ENCODE data around the gene RUNDC1. TPM values are rescaled to one million over a fixed set of nuclear protein-coding genes. Genes with fewer than 3 reads are reported as not detected.

RUNDC1 gene
- total RNA-seq, 1 donor from 2014 or later, result 13.1 TPM

GRCh38 chr17:43018932-43019331, 38.6 kb downstream of the RUNDC1 start:
- H3K27me3 Mint-ChIP-seq (ENCODE audit: low read depth), result no peaks in the 10 kb centered on the region
- DNase-seq (ENCODE audit: low spot score), result no peak
- no peak overlapping the region for H3K4me3 Mint-ChIP-seq (ENCODE audit: unreplicated experiment)
- no peaks in the 10 kb centered on the region for H3K9me3 Mint-ChIP-seq (ENCODE audit: low read depth)
- H3K4me1 Mint-ChIP-seq (ENCODE audit: low read depth), result peaks cover 35% of the 10 kb centered on the region
- peaks cover 26% of the 10 kb centered on the region for H3K36me3 Mint-ChIP-seq (ENCODE audit: low read depth)
- no peak for TF ChIP-seq CTCF (IDR thresholded peaks at IDR 0.05)
- H3K27ac Mint-ChIP-seq (ENCODE audit: unreplicated experiment), result no peak overlapping the region

GRCh38 chr17:43019418-43019817, 39.1 kb downstream of the RUNDC1 start:
- no peak for DNase-seq (ENCODE audit: low spot score)
- peaks cover 39% of the 10 kb centered on the region for H3K4me1 Mint-ChIP-seq (ENCODE audit: low read depth)
- TF ChIP-seq CTCF (IDR thresholded peaks at IDR 0.05), result no peak
- H3K36me3 Mint-ChIP-seq (ENCODE audit: low read depth), result peaks cover 25% of the 10 kb centered on the region
- H3K4me3 Mint-ChIP-seq (ENCODE audit: unreplicated experiment), result peak overlapping the region; percentile 93
- H3K27ac Mint-ChIP-seq (ENCODE audit: unreplicated experiment), result peak overlapping the region; percentile 98
- H3K9me3 Mint-ChIP-seq (ENCODE audit: low read depth), result no peaks in the 10 kb centered on the region
- no peaks in the 10 kb centered on the region for H3K27me3 Mint-ChIP-seq (ENCODE audit: low read depth)

GRCh38 chr17:43020030-43020621, 39.8 kb downstream of the RUNDC1 start:
- no peak for TF ChIP-seq CTCF (IDR thresholded peaks at IDR 0.05)
- H3K27me3 Mint-ChIP-seq (ENCODE audit: low read depth), result no peaks in the 10 kb centered on the region
- H3K9me3 Mint-ChIP-seq (ENCODE audit: low read depth), result no peaks in the 10 kb centered on the region
- peaks cover 40% of the 10 kb centered on the region for H3K4me1 Mint-ChIP-seq (ENCODE audit: low read depth)
- peak overlapping the region; percentile 93 for H3K4me3 Mint-ChIP-seq (ENCODE audit: unreplicated experiment)
- H3K36me3 Mint-ChIP-seq (ENCODE audit: low read depth), result peaks cover 20% of the 10 kb centered on the region
- peak overlapping the region; percentile 98 for H3K27ac Mint-ChIP-seq (ENCODE audit: unreplicated experiment)
- DNase-seq (ENCODE audit: low spot score), result no peak

GRCh38 chr17:43020789-43021740, 40.7 kb downstream of the RUNDC1 start:
- H3K4me3 Mint-ChIP-seq (ENCODE audit: unreplicated experiment), result peak overlapping the region; percentile 93
- H3K27ac Mint-ChIP-seq (ENCODE audit: unreplicated experiment), result peak overlapping the region; percentile 98
- no peaks in the 10 kb centered on the region for H3K27me3 Mint-ChIP-seq (ENCODE audit: low read depth)
- no peak for TF ChIP-seq CTCF (IDR thresholded peaks at IDR 0.05)
- peaks cover 13% of the 10 kb centered on the region for H3K36me3 Mint-ChIP-seq (ENCODE audit: low read depth)
- peaks cover 36% of the 10 kb centered on the region for H3K4me1 Mint-ChIP-seq (ENCODE audit: low read depth)
- no peak for DNase-seq (ENCODE audit: low spot score)
- H3K9me3 Mint-ChIP-seq (ENCODE audit: low read depth), result no peaks in the 10 kb centered on the region

- Mint-ChIP-seq H3K9me3 (ENCODE audit: low read depth) (no peaks in the 10 kb centered on the region), H3K4me3 (ENCODE audit: unreplicated experiment) (peak within 1 kb of the TSS; percentile 93), H3K4me1 (ENCODE audit: low read depth) (peaks cover 36% of the 10 kb centered on the region), H3K27ac (ENCODE audit: unreplicated experiment) (peak within 1 kb of the TSS; percentile 98), H3K27me3 (ENCODE audit: low read depth) (no peaks in the 10 kb centered on the region), H3K36me3 (ENCODE audit: low read depth) (peaks cover 12% of the 10 kb centered on the region)
- peak; percentile 25 for TF ChIP-seq CTCF (IDR thresholded peaks at IDR 0.05)
- no peak for DNase-seq (ENCODE audit: low spot score)
Measured at GRCh38 chr17:43021741-43022512, 41.6 kb downstream of the RUNDC1 start, which contains the start of gene VAT1. TSS of gene VAT1 (minus strand) at chr17:43022385. CDS start at chr17:43022322, 63 bp downstream.
